ENCODE results near the gene KCNIP4.

The KCNIP4 gene

GRCh38 chr4:21664355-21664754 is 284.2 kb downstream of the KCNIP4 start:
- no peak for DNase-seq (ENCODE audit: low read depth)
- no peak overlapping the region for H3K4me3 ChIP-seq (ENCODE audit: low read depth, low read length)
- TF ChIP-seq CTCF (IDR thresholded peaks at IDR 0.05; ENCODE audit: low read depth, low read length, missing control alignments) = no peak

- TF ChIP-seq CTCF (IDR thresholded peaks at IDR 0.05; ENCODE audit: low read depth, low read length, missing control alignments) = no peak
- no peak for DNase-seq (ENCODE audit: low read depth)
- no peak overlapping the region for H3K4me3 ChIP-seq (ENCODE audit: low read depth, low read length)
These were observed 291.7 kb downstream of the KCNIP4 start for GRCh38 chr4:21656832-21657231.

- DNase-seq (ENCODE audit: low read depth) = no peak
- no peak for TF ChIP-seq CTCF (IDR thresholded peaks at IDR 0.05; ENCODE audit: low read depth, low read length, missing control alignments)
- no peak overlapping the region for H3K4me3 ChIP-seq (ENCODE audit: low read depth, low read length)
These were observed 293.5 kb downstream of the KCNIP4 start for GRCh38 chr4:21655031-21655430.

GRCh38 chr4:21652508-21653231 is 295.9 kb downstream of the KCNIP4 start:
- no peak for TF ChIP-seq CTCF (IDR thresholded peaks at IDR 0.05; ENCODE audit: low read depth, low read length, missing control alignments)
- no peak for DNase-seq (ENCODE audit: low read depth)
- no peak overlapping the region for H3K4me3 ChIP-seq (ENCODE audit: low read depth, low read length)

GRCh38 chr4:21649391-21650090 is 299.0 kb downstream of the KCNIP4 start:
- TF ChIP-seq CTCF (IDR thresholded peaks at IDR 0.05; ENCODE audit: low read depth, low read length, missing control alignments) = no peak
- DNase-seq (ENCODE audit: low read depth) = no peak
- no peak overlapping the region for H3K4me3 ChIP-seq (ENCODE audit: low read depth, low read length)

GRCh38 chr4:21645776-21646175 is 302.8 kb downstream of the KCNIP4 start:
- no peak for TF ChIP-seq CTCF (IDR thresholded peaks at IDR 0.05; ENCODE audit: low read depth, low read length, missing control alignments)
- H3K4me3 ChIP-seq (ENCODE audit: low read depth, low read length) = no peak overlapping the region
- DNase-seq (ENCODE audit: low read depth) = no peak
